Astrocyte of the cerebellum (primary cell): Measurements from ENCODE around the gene CFAP100.

Experiments
- DNase-seq: peaks from one replicate; pipeline ENCODE4 v3.0.0-alpha.2; 2011; ENCODE audit warnings: low read depth
- H3K4me3 ChIP-seq: 2 replicates; pipeline ENCODE4 v1.5.1; 2011; ENCODE audit warnings: mild to moderate bottlenecking, low read depth, low read length, moderate library complexity
- in situ Hi-C: cut with HindIII; loops from 2 replicates; pipeline ENCODE4 v1.10.0; 2017; ENCODE audit warnings: low sequenced_read_pairs
- TF ChIP-seq, protein P1 (sequence below): IDR thresholded peaks from 2 replicates; pipeline ENCODE4 v1.5.1; 2012; ENCODE audit warnings: low read length, low read depth, moderate library complexity, mild to moderate bottlenecking; ENCODE audit errors: missing control alignments

The CFAP100 gene

DNA sequence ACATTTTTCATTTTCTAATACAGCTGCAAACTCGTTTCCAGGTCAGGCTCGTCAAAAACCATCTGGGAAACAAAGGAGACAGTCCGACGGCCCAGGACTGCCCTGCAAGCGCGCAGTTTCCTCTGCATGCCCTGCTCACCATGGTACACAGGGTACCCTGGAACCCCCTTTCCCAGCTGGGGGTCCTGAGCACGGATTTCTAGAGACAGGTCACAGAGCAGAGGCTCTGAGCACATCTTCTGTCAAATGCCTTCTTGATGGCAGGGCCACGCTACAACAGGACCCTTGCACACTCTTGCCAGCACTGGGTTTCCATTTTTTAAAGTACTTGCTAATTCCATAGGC is 72.9 kb downstream of the CFAP100 start:
- H3K4me3 ChIP-seq, result no peak overlapping the region
- in situ Hi-C loops, result no loop called here
- no peak for DNase-seq
- TF ChIP-seq, protein P1, sequence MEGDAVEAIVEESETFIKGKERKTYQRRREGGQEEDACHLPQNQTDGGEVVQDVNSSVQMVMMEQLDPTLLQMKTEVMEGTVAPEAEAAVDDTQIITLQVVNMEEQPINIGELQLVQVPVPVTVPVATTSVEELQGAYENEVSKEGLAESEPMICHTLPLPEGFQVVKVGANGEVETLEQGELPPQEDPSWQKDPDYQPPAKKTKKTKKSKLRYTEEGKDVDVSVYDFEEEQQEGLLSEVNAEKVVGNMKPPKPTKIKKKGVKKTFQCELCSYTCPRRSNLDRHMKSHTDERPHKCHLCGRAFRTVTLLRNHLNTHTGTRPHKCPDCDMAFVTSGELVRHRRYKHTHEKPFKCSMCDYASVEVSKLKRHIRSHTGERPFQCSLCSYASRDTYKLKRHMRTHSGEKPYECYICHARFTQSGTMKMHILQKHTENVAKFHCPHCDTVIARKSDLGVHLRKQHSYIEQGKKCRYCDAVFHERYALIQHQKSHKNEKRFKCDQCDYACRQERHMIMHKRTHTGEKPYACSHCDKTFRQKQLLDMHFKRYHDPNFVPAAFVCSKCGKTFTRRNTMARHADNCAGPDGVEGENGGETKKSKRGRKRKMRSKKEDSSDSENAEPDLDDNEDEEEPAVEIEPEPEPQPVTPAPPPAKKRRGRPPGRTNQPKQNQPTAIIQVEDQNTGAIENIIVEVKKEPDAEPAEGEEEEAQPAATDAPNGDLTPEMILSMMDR, result no peak

DNA sequence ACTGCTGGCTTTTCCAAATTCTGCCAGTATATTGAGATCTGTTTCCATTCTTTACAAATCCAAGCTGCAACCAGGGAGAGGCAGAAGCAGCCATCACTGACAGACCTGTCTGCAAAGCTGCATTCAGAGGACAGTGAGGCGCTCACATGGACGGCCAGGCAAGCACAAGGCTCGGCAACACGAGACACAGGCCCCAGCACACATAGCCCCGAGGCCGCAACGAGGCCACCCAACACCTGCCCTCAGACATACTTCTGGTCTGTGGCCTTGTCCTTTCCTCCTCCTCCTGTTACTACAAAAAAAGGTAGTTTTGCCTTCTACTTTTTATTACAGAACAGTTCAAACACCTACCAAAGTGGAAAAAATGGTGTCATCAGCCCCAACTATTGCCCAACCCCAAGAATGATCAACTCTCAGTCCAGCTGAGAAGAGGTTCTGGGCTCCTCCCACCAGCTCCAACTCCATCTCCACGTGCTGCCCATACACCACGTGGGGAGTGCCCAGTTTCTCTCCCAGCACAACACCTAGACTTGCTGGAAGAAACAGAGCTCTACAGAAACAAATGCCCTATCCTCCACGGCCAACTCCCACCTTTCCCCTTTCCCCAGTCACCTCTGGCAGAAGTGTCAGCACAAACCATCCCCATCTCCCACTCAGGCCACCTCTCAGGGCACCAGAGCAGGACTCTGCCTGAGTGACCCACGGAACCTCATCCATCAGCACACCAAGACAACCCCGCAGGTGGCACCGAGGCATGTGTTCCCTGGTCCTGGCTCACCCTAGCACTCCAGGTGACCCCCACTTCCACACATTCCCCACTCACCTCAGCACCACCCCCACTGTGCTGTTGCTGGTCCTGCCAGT is 73.6 kb downstream of the CFAP100 start:
- in situ Hi-C loops, result no loop called here
- DNase-seq, result no peak
- TF ChIP-seq, protein P1, result no peak
- no peak overlapping the region for H3K4me3 ChIP-seq

DNA sequence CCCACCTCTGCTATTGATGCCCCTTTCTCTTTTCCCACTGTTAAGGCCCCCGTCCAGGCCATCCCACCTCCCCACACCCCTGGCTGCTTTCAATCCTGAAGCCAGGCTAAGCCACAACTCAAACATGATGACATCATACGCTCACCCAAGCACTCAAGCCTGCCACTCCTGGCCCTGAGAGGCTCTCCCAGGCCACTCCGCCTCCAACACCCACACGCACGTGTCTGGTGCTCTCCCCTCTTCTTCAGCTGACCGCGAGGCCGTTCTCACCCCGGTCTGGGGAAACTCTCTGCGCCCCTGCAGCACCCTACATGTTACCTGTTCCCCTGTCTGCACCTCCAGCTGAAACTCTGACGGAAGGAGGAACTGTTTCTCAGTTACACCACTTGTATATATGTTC is 74.8 kb downstream of the CFAP100 start:
- TF ChIP-seq, protein P1, result no peak
- DNase-seq, result no peak
- in situ Hi-C loops, result no loop called here
- H3K4me3 ChIP-seq, result no peak overlapping the region

DNA sequence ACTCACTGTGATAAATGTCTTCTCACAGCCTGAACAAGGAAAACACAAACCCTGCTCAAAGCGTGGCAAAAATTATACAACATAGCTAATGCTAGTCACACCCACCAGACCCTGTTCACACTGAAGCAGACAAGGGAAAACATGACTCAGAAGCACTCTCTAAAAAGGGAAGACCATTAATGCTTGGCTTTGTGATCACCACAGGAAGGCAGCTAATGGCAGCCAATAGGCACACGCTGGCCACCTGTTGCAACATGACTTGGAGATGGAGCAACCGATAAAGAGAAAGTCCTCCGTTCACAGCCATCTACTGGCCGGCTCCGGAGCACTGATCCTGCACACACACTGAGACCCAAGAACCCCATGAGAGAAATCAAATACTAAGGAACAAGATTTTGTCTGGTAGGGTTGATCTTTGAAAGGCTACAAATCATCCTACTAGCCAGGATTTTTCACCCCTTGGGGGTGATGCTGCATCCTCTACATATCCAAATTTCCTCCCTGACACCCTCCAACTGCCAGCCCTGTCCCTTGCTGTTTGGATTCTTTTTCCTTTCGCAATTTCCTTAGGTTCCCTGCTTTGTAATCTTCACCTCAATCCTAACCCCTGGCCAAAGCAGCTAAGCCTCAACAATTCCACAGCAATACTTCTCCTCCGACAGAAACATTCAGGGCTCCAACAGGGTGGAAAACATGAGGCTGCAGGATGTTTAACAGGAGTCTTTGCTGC is 77.7 kb downstream of the CFAP100 start:
- in situ Hi-C loops, result no loop called here
- no peak overlapping the region for H3K4me3 ChIP-seq
- TF ChIP-seq, protein P1, result peak; percentile 29
- peak; percentile 71 for DNase-seq

DNA sequence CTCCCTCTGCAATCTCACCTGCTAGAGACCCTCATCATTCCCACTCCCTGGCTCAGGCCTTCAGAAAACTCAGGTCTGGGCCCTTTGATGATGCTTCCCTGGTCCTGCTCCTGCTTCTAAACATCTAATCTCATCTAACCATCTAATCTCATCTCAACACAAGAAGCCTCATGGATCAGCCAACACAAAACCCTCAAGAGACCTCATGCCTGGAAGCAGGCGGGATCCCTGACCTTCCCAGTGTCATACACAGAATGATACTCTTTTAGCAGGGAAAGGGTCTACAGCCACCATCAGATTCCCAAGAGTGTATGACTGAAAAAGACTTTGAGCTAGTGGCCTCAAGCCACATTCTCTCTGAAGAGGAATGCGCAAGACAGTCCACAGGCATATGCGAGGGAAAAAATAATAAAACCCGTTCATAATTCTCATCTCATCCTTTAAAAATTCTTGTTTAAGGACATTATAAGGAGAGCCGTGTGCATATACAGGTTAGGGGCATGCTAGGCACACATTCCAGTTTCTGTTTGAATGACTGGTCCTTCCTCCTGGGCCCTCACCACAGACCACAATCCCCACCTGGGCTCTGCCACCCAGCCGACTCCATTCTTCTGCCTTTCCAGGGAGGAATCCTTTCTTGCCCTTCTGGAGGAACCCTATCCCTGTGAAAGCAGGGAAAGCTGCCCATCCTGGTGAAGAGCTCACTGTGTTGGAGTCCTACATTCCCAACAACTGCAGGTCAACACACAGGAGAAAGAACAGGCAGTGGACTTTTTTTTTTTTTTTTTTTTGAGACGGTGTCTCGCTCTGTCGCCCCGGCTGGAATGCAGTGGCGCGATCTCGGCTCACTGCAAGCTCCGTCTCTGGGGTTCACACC is 78.8 kb downstream of the CFAP100 start:
- TF ChIP-seq, protein P1, result no peak
- in situ Hi-C loops, result no loop called here
- DNase-seq, result no peak
- H3K4me3 ChIP-seq, result peak overlapping the region; percentile 66
